Hematopoietic multipotent progenitor cell treated with erythropoietin and hydrocortisone succinate and interleukin-3 and kit ligand, for 8 days (in vitro differentiated cells): ENCODE data around the gene FARS2.

Experiments
- DNase-seq: peaks from one replicate; pipeline ENCODE4 v3.0.0-alpha.2; 2015

Gene FARS2

DNA sequence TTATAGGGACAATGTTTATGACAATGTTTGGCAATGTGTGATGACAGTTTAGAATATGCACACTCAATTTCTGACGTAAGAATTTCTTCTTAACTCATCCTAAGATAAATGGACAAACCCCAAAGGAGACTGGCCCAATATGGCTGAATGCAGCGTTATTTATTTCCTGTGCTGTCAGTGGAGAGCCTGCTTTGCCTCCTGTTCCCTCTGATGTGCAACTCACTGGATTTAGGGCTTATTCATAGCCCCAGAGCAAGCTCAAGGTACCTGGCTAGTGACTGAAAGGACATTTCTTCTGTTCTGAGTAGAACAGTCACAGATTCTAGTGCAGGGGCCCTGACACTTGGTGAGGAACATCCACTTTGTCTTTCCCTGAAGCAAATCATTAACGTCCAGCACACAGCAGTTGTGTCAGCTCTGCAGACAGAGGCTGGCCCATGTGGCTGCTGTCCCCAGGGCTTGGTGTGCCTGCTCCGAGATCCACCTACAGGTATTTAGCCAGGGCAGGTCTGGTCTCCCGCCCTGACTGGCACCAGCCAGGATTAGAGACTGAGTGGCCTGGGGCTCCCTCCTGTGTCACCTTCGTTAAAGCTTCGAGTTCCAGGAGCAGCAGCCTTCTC, 64.8 kb downstream of the FARS2 start:
- DNase-seq: no peak

DNA sequence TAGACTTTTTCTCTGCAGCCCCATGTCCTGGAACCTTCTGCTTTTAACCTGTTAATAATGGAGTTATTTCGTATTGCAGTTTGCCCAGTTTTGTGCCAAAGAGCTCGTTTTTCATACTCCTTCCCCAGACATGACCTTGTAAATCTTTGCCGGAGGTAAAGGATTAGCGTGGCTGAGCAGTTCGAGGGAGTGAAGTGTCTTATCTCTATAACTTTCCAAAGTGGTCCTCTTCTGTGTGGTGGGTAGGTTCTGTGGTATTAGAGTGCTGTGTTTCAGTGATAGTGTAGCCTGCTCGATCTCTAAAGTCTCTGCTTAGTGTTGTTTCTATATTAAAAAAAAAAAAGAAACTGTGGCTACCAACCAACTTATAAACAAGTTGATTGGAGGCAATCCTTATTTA, 67.5 kb downstream of the FARS2 start:
- DNase-seq: peak; percentile 13

DNA sequence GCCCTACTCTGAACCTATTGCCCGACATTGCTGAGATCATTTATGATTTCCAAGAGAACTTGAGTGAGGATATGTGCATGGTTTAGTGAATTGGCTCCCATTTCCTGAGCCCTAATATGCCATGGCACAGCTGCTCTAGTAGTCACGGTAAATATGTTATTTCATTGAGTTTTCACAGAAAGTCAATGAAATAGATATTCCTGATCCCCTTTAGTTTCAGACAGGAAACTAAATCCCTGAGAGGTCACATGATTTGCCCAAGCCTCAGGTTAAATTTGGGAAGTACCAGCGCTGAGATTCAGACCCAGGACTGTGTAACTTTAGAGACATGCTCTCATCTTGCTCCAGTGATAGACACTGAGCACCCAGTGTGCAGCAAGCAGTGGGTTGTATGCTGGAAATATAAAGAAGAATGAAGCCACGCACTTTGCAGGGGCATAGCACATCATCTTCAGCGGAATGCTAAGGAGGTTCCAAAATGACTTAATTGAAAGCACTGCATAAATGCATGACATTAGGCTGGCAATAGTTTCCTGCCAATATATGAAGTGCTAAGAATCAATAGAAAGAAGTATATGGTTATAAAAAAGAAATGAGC, 70.6 kb downstream of the FARS2 start:
- DNase-seq: no peak

DNA sequence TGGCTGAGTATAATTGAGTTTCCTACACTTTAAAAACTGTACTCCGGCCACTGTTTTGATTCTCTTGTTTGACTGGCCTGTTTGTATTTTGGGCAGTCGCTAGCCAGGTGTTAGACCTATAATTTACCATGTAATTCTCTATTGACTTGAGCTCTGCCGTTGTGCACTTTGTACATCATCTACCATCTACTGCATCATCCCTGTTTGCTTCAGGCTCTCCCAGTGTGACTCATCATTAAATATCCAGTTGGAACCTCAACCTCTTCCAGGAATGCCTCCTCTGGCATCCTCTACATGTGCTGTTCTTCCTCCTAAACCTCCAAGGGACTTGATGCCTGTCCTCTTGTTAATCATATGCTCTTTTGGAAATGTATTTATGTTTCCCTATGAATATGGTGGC, 72.3 kb downstream of the FARS2 start:
- no peak for DNase-seq

DNA sequence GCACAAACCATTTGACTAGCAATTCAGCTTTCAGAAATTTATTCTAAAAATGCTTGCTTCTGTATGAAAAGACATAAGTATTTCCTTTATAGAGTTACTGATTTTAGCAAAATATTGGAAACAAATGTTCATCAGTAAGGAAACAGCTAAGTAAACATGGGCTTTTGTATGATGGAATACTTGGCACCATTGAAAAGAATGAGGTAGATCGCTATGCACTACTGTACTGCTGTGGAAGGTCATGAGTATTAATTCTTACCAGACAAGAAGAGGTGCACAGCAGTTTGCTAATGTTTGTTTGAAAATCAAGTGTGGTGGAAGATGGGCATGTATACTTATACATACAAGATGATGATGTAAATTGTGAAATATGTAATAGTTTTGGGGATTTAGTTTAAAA, 73.0 kb downstream of the FARS2 start:
- DNase-seq: no peak

DNA sequence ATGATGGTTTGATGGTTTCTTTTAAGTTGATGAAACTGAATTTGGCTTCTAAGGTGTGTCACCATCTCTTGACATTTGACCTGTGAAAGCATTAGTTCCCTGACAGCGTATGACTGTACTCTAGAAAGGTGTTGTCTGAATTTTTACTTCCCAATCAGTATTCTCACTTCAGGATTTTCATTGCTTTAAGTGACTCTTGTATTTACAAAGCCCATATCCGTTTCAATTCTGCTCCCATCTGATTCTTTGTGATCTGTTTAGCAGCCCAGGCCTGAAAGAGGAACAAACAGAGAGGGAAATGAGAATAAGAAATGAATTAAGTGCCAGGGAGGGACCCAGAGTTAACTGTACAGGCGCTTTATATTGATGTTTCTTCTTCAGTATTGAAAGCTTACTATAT, 73.7 kb downstream of the FARS2 start:
- no peak for DNase-seq

DNA sequence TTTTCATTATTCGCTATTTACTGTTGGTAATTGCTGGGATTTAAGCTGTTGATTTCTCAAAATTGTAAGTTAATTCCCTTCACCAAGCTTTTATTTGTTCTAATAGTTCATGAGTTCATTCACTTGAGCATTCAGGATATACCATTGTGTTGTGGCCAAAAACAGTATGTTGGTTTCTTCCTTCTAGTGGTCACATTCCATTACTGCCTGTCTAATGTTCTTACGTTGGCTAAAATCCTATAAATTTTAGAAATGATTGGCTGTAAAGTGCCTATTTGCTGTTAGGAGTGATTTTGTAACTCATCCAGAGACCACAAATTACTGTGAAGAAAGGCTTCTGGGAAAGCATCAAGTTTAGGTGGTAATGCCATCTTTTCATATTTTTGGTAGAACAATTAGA, 76.3 kb downstream of the FARS2 start:
- no peak for DNase-seq

DNA sequence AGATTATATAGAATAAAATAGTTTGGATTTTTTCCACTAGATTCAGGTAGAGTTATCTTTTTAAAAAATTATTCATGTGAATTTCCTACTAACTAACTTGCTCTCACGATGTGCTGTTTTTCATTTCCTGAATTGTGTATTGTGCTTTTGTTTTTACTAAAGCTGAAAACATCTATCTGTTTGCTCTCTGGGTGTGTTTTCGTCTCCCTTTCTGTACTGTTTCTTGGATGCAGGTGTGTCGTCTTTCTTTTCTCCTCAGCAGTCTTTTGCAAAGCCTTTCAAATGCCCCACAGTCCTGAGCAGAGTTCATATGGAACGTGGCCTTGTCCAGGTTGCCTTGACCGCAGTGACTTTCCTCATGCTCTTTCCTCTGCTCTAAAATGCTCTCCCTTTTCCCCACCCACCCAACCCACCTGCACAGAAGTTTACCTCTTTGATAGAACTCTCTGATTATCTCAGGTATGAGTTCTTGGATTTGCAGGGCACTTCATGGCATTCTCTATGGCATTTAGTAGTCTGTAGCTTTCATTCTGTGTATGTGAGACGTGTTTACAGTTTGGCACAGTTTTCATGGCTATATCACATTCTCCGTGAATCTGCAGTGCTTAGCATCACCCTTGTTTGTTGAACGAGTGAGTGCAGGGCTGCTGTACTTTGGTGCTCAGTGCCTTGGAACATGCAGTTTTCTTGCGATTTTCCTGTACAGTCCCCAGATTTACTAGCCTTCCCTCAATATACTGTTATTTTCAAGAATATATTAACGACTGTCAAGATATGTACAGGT, 77.1 kb downstream of the FARS2 start:
- DNase-seq: no peak

DNA sequence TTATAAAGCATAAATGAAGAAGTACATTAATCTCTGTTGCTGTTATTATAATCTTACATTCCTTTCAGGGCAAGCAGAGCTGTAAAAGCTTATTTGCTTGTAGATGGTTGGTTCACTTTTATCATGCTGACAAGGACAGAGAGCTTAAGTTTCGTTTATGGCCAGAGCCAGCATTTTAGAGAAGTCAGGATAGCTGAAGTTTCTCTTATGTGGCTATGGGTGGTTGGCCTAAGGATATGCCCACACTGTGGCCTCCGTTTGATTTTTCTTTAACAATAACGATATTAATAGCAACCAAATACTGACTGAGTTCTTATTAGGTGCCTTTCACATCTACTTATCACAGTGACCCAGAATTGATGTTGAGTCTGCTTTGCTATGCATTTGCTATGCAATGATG, 78.5 kb downstream of the FARS2 start:
- no peak for DNase-seq

DNA sequence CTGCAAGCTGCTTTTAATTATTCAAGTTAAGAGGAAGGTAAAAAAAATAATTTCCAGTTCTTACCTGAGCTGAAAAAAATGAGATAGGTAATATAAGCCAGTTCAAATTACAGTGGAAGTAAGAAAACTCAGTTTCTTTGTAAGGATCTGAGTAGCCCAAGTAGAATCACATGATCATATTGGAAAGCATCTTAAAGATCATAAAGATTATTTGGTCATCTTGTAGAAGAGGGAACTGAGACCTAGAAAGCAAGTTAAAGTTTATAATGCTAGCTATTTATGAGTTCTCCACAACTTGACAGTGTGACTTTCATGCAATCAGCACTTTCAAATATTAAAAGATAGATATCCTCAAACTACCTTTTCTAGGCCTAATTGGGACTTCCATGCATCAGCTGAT, 80.5 kb downstream of the FARS2 start:
- no peak for DNase-seq

DNA sequence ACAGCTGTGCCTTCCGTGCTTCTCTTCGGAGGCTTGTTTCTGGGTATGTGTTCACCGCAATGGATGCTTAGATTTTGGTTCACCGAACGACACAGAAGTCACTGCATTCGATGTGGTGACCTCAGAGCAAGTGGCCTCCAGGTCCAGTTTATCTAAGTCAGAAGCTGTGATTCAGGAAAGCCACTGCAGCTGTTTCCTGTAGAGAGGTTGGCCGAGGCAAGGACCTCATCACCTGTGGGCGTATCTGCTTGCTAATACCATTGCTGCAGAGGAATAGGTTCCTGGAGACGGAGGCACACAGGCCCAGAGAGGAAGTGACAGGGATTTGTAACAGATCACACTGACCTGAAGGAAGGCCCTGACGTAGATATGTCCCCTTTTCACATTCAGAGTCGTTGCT, 82.7 kb downstream of the FARS2 start:
- no peak for DNase-seq

DNA sequence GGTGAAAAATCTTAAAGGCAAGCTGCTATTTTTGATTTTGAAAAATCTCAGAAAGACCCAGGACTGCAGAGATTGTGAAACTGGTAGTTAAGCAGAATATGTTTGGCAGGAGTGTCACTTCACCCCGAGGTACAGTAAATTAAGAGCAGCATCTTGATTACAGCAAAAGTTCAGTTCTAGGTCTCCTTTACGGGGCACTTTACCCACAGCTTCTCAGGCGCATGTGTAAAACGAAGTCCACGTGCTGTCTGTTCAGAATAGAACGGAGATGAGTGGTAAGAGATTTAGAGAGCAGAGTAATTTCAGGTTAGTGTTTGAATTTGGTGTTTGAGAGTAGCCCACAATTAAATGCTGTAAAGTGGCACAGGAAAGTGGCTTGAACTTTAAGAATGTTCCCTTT, 84.0 kb downstream of the FARS2 start:
- DNase-seq: no peak

DNA sequence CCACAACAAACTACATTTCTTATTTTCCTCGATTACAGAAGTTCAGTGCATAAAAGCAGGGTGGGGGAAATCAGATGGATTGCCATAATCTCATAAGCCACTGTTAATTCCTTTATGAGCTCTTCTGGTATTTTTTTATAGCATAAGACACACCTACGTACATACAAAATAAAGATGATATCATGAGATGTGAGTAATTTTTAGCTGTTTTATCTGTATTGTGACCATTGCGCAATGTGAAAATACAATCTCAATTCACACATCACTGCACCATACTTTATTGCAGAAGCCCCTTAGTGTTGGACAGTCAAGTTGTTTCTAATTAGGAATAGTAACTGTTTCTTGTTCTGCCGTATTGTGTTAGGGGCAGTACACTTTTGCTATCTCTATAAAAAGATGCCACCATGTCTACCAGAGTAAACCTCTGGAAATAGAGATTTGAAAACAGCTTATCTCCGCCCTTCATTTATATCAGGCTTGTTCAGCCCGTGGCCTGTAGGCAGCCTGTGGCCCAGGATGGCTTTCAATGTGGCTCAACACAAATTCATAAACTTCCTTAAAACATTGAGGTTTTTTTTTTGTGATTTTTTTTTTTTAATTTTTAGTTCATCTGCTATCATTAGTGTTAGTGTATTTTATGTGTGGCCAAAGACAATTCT, 90.4 kb downstream of the FARS2 start:
- peak; percentile 50 for DNase-seq

DNA sequence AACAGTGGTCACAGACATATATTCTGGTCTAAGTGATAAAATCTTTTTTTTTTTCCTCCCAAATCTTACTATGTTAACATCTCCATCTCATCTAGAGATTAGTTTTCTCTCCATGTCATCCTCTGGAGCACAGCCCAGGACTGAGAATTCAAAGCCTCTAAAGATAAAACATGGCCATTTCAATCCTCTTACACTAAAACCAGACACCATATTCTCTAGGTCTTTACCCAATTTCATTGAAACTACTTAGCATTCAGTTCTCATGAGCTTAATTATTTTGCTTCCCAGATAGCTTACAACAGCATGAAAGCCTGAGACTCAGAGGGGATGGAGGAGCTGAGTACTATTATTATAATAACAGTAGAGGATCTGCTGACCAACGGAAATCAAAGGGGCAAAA, 92.7 kb downstream of the FARS2 start:
- DNase-seq: no peak

DNA sequence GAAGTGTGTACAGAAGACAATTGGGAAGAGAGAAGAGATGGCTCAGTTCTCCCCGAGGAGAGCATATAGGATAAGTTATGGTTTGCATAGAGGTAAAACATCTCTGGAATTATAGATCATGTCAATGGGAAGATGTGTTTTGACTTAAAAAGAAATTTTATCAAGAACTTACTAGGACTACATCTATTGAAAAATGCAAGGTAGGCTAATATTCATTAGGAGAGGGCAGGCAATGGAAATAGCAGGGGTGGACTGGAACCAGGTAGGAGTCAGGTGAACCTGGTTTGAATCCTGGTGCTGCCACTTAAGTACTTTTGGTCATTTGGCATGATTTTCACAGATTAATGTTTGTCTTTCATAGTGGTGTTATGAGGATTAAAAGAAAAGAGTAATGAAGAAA, 96.2 kb downstream of the FARS2 start:
- no peak for DNase-seq

DNA sequence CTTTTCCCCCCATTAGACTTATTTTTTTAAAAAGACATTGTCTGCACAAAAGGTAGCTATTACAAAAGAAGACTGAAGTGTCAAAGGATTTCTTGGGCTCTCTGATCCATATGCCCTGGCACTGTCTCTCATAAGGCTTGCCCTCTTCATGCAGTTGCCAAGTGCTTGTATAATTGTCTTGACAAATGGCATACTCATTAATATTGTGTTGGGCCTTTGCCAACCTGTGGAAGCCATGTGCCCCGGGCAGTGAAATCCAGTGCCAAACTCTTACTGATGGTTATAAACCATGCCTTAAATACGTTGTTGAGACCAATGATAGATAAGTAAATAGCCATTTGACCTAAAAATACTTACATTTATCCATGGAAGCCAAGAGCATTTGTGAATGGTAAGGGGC, 98.1 kb downstream of the FARS2 start:
- DNase-seq: no peak

DNA sequence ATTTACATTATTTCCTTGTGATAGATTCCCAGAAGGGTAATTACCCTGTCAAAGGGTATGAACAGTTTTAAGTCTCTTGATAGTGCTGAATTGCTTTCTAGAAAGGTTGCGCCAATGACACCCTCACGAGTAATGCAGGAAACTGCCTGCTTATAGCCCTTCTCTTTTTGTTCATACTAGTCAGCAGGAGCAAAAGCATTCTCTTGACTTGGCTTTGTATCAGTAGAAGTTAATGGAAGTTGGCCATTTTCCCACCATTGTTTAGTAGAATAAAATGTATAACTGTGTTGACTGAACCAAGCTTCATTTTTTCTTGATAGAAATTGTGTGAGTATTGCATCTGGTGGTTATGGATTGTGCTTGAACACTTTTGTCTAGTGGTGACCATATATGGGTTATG, 100.1 kb downstream of the FARS2 start:
- no peak for DNase-seq

DNA sequence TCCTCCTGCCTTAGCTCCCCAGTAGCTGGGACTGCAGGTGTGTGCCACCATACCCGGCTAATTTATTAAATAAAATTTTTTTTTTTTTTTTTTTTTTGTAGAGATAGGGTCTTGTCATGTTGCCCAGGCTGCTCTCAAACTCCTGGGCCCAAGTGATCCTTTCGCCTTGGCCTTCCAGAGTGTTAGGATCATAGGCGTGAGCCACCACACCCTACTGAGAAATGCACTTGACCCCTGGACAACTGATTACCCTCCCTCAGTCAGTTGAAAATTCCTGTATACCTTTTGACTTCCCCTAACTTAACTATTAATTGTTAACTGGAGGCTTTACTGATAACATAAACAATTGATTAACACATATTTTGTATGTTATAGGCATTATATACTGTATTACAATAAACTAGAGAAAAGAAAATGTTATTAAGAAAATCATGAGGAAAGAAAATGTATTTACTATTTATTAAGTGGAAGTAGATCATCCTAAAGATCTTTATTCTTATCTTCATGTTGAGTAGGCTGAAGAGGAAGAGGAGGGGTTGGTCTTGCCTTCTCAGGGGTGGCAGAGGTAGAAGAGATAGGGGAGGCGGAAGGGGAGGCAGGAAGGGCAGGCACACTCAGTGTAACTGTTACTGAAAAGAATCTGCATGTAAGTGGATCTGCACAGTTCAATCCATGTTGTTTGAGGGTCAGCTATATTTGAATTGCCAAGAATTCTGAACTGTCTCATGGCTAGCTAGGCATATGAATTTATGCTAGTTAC, 104.3 kb downstream of the FARS2 start:
- peak; percentile 54 for DNase-seq

DNA sequence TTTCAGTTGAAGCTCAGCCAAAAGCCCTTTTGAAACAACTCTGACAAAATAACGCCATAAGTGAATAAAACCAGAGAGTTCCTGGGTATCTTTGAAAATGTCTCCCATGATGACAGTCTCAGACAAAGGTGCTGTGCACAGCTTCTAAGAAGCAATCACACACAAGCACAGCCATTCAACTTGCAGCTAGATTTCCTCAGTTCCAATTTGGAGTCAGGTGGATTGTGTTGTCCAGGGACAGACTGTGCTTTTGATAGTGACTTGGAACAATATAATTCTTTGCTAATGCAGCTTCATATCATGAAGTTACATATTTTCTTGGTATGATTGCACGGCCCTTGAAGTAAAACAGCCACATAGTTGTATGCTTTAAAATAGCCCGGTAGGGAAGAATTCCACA, 105.6 kb downstream of the FARS2 start:
- DNase-seq: no peak

DNA sequence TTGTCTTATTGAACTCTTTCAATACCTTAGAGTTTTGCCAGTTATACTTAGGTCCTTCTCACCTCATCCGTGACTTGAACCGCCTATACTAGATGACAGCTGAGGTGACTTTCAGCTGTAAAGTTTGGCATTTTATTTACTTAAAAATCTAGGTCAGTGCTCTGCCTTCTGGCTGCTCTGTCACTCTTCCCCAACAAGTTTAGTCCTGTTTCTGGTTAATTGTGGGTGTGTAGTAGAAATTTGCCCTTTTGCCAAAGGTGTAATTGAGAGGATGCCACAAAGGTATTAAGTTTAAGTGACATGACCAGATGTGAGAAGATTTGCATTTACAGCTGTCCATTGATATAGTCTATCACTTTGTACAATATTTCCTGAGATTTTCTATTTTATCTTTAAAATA, 106.2 kb downstream of the FARS2 start:
- DNase-seq: no peak

DNA sequence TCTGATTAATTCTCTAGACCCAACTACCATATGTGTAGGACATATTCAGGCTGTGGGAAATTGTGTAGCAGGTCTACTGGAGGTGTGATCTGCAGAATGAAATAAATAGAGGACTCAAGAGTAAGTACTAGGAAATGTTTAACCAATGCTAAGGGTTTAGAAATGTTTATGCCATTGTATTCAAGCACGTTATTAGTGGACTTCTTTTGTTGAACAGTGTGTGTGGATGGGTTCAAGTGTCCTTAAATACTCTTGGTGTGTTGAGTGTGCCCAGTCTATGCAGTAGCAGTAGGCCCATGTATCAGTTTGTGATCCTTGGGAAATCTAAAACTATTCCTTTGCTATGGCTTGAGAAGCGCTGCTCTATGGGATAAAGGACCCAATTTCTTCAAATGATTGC, 112.1 kb downstream of the FARS2 start:
- DNase-seq: no peak

DNA sequence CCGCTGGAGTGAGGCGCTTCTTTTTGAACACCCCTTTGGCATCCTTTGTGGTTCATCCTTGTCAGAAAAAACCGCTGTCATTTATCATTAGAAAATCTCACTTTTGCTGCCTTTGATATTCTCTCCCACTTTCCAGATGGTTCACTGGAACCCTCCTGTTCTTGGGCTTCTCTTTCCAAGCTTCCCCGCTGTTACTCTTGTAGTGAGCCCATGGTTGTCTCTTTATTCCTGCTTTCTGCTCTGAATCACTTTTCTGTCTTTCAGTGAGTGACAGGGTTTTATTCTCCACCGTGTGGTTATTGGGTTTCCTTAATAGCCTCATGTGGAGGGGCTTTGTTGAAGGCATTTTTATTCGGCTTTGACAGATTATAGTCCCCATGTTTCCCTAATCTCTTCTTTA, 117.0 kb downstream of the FARS2 start:
- DNase-seq: no peak

DNA sequence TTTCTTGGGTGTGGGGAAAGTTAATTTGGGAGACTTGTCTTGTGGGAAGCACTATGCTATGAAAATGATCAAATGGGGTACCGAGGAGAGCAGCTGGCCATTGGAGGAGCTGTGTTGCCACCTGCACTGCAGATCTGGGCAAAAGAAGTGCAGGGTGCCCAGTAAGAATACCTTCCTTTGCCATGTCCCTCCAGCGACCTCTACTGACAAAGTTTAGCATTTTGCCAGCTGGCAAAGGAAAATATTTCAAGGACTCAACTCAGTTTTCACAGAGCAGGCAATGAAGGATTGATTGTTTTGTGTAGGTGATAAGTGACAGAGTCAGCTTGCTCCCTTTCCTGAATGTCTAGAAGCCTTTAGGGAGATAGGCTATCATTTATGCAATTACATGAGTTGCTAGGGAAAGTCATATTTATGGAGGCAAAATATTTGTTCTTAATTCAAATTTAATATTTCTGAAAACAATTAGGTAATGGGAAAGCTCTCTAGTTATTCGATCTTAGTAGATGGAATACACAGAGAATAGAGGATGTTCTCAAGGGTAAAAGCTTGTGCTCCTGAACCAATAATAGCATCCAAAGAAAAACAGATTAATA, 118.4 kb downstream of the FARS2 start:
- peak; percentile 76 for DNase-seq
